ENCODE results near the gene PKIB. TPM values are rescaled to one million over a fixed set of nuclear protein-coding genes. Genes with fewer than 3 reads are reported as not detected.

Gene PKIB
- total and polyA plus RNA-seq, 10 of the 15 experiments (the other 5 are each of a cell fraction or from before 2014, with no cell fraction given) = 0.20 to 1.8 (median 0.87) TPM

DNA sequence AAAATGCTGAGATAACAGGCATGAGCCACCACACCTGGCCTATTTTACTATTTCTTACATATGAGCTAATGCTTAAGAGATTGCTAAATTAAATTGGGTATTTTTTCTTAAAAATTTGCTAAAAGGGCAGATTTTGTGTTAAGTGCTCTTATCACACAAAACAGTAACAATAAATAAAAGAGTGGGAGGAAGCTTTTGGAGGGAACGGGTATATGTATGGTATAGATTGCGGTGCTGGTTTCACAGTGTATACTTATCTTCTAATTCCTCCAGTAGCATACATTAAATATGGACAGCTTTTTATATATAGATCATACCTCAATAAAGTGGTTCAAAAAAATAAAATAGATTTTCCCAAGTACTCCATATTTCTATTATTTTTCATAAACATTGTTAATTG lies 129.9 kb downstream of the PKIB start:
- H3K4me2 ChIP-seq (ENCODE audit: control insufficient read depth, insufficient read depth) = no peak overlapping the region
- no peaks in the 10 kb centered on the region for H3K9me3 ChIP-seq (replicated peaks; ENCODE audit: control insufficient read depth, insufficient read depth, low read length)
- BruUV-seq (replicated peaks) = no TSS peak
- in situ Hi-C loops (cut with MboI) = no loop called here
- TF ChIP-seq ZNF622 (IDR thresholded peaks at IDR 0.05) (no peak), HDAC6 (IDR thresholded peaks at IDR 0.05; ENCODE audit: unreplicated experiment) (no peak), SRF (IDR thresholded peaks at IDR 0.05; ENCODE audit: low read depth in 2 of 2, low read length in 2 of 2) (no peak), LARP7 (IDR thresholded peaks at IDR 0.05) (no peak)
- H3K4me1 ChIP-seq (ENCODE audit: control insufficient read depth, insufficient read depth, low read length) = no peaks in the 10 kb centered on the region
- intact Hi-C loops (cut with micrococcal nuclease; ENCODE audit: unreplicated experiment) = no loop called here
- no peak for ATAC-seq
- no peak overlapping the region for H2AFZ ChIP-seq (ENCODE audit: control insufficient read depth, low read depth, low read length)
- H3K27ac ChIP-seq (ENCODE audit: control insufficient read depth, insufficient read depth) = no peak overlapping the region
- no peak overlapping the region for H3K4me3 ChIP-seq
- H3K27me3 ChIP-seq (replicated peaks in 1 of 2; ENCODE audit: control insufficient read depth in 2 of 2, insufficient read depth in 2 of 2, low read length in 1 of 2) = no peaks in the 10 kb centered on the region
- no peaks in the 10 kb centered on the region for H3K36me3 ChIP-seq (ENCODE audit: control insufficient read depth in 2 of 2, insufficient read depth in 2 of 2, low read length in 1 of 2)
- no peak for FAIRE-seq
- ChIA-PET RAD21 (ENCODE audit: unreplicated experiment) (interaction anchor here (1.1 to 2.3 kb wide), 3 partner anchors 9 to 99 kb away, joined by 4 to 23 read pairs (median 5); no protein-coding TSS in a partner anchor), SMC1A (ENCODE audit: uncharacterized antibody, unreplicated experiment) (interaction anchor here (0.6 to 12.2 kb wide), 10 partner anchors 9 to 257 kb away, joined by 3 to 177 read pairs (median 4); no protein-coding TSS in a partner anchor), CTCF (interaction anchor here (0.8 to 23.5 kb wide), 5 partner anchors 9 to 249 kb away, joined by 3 to 640 read pairs (median 5); no protein-coding TSS in a partner anchor), POLR2A (interaction anchor here (0.7 to 1.2 kb wide), 3 partner anchors 47 to 99 kb away, joined by 3 to 4 read pairs (median 3); no protein-coding TSS in a partner anchor)
- DNase-seq (ENCODE audit: low read depth, low spot score) = no peak
- no peaks in the 10 kb centered on the region for H3K79me2 ChIP-seq (ENCODE audit: control insufficient read depth, insufficient read depth, low read length)
- no peaks in the 10 kb centered on the region for H4K20me1 ChIP-seq (ENCODE audit: control insufficient read depth, insufficient read depth)
- 78% methylated on average over 2 of the region's 2 CpGs for WGBS (ENCODE audit: insufficient coverage, insufficient replicate concordance, low lambda C conversion rate, missing lambda C conversion rate)
- no peak overlapping the region for H3K9ac ChIP-seq (ENCODE audit: control insufficient read depth, insufficient read depth, low read length)

DNA sequence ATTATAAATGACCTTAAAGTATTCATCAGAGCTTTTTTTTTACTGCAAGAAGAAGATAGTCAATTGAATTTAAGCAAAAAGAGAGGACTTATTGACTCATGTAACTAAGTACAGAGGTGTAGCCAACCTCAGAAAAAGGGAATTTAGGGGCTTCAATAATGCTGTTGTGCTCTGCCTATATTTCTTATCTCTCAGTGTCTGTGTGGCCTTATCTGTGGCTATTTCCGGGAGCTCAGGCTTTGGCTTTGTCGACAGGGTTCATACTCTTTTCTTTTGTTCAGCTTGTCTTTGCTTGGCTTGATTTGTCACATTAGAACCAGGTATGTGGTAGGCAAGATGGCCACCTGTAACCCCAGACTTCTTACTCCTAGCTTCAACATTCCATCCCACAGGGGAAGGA lies 130.7 kb downstream of the PKIB start:
- 27% methylated on average over 2 of the region's 2 CpGs for WGBS (ENCODE audit: insufficient coverage, insufficient replicate concordance, low lambda C conversion rate, missing lambda C conversion rate)
- ChIA-PET RAD21 (ENCODE audit: unreplicated experiment) (interaction anchor here (0.9 to 2.3 kb wide), 3 partner anchors 12 to 98 kb away, joined by 3 to 23 read pairs (median 5); no protein-coding TSS in a partner anchor), SMC1A (ENCODE audit: uncharacterized antibody, unreplicated experiment) (interaction anchor here (0.5 to 12.2 kb wide), 11 partner anchors 9 to 269 kb away, joined by 3 to 177 read pairs (median 3); no protein-coding TSS in a partner anchor), POLR2A (interaction anchor here (0.7 to 1.2 kb wide), 3 partner anchors 46 to 98 kb away, joined by 3 to 4 read pairs (median 3); no protein-coding TSS in a partner anchor), CTCF (interaction anchor here (1.1 to 23.5 kb wide), 8 partner anchors 10 to 250 kb away, joined by 3 to 640 read pairs (median 6); no protein-coding TSS in a partner anchor)
- no peak for ATAC-seq
- H3K9me3 ChIP-seq (replicated peaks; ENCODE audit: control insufficient read depth, insufficient read depth, low read length) = no peaks in the 10 kb centered on the region
- no peaks in the 10 kb centered on the region for H3K27me3 ChIP-seq (replicated peaks in 1 of 2; ENCODE audit: control insufficient read depth in 2 of 2, insufficient read depth in 2 of 2, low read length in 1 of 2)
- TF ChIP-seq NFYB (IDR thresholded peaks at IDR 0.05; ENCODE audit: insufficient read depth, low read depth, low read length) (no peak), ZZZ3 (IDR thresholded peaks at IDR 0.05; ENCODE audit: control insufficient read depth, insufficient read length, low read depth) (no peak), EGR1 (IDR thresholded peaks at IDR 0.05; ENCODE audit: borderline replicate concordance in 1 of 2, low read depth in 2 of 2, low read length in 2 of 2) (no peak), KAT2A (conservative IDR thresholded peaks at IDR 0.05; ENCODE audit: control insufficient read depth, low read depth, low read length) (no peak), NR2C1 (IDR thresholded peaks at IDR 0.05) (no peak), SPI1 (IDR thresholded peaks at IDR 0.05; ENCODE audit: borderline replicate concordance, insufficient read depth, low read depth, low read length) (no peak), BACH1 (IDR thresholded peaks at IDR 0.05; ENCODE audit: borderline replicate concordance) (no peak), SP1 (IDR thresholded peaks at IDR 0.05; ENCODE audit: low read depth, low read length) (no peak)
- TF ChIP-seq, protein P1, sequence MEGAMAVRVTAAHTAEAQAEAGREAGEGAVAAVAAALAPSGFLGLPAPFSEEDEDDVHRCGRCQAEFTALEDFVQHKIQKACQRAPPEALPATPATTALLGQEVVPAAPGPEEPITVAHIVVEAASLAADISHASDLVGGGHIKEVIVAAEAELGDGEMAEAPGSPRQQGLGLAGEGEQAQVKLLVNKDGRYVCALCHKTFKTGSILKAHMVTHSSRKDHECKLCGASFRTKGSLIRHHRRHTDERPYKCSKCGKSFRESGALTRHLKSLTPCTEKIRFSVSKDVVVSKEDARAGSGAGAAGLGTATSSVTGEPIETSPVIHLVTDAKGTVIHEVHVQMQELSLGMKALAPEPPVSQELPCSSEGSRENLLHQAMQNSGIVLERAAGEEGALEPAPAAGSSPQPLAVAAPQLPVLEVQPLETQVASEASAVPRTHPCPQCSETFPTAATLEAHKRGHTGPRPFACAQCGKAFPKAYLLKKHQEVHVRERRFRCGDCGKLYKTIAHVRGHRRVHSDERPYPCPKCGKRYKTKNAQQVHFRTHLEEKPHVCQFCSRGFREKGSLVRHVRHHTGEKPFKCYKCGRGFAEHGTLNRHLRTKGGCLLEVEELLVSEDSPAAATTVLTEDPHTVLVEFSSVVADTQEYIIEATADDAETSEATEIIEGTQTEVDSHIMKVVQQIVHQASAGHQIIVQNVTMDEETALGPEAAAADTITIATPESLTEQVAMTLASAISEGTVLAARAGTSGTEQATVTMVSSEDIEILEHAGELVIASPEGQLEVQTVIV (IDR thresholded peaks at IDR 0.05; ENCODE audit: borderline replicate concordance, partially characterized antibody) = no peak
- no peaks in the 10 kb centered on the region for H3K4me1 ChIP-seq (ENCODE audit: control insufficient read depth, insufficient read depth, low read length)
- H2AFZ ChIP-seq (ENCODE audit: control insufficient read depth, low read depth, low read length) = no peak overlapping the region
- no peak overlapping the region for H3K4me3 ChIP-seq
- H3K36me3 ChIP-seq (ENCODE audit: control insufficient read depth in 2 of 2, insufficient read depth in 2 of 2, low read length in 1 of 2) = no peaks in the 10 kb centered on the region
- BruUV-seq (replicated peaks) = no TSS peak
- H3K4me2 ChIP-seq (ENCODE audit: control insufficient read depth, insufficient read depth) = no peak overlapping the region
- H3K27ac ChIP-seq (ENCODE audit: control insufficient read depth, insufficient read depth) = no peak overlapping the region
- H3K79me2 ChIP-seq (ENCODE audit: control insufficient read depth, insufficient read depth, low read length) = no peaks in the 10 kb centered on the region
- intact Hi-C loops (cut with micrococcal nuclease; ENCODE audit: unreplicated experiment) (no loop called here), in situ Hi-C loops (cut with MboI) (no loop called here)
- no peak overlapping the region for H3K9ac ChIP-seq (ENCODE audit: control insufficient read depth, insufficient read depth, low read length)
- no peak for DNase-seq (ENCODE audit: low read depth, low spot score)
- H4K20me1 ChIP-seq (ENCODE audit: control insufficient read depth, insufficient read depth) = no peaks in the 10 kb centered on the region
- no peak for FAIRE-seq

Measured in GM12878 (cell line).